Skeletal muscle satellite cell (primary cell): ENCODE results near the gene CDK6.

Experiments used
- H3K27me3 ChIP-seq: 2 replicates; pipeline ENCODE4 v1.7.0; 2013; ENCODE audit warnings: low read length; ENCODE audit not compliant: control insufficient read depth, insufficient read depth
- H3K36me3 ChIP-seq: 2 replicates; pipeline ENCODE4 v1.7.0; 2013; ENCODE audit warnings: mild to moderate bottlenecking, control low read depth, low read length; ENCODE audit not compliant: insufficient read depth
- H3K4me1 ChIP-seq: 2 replicates; pipeline ENCODE4 v1.7.0; 2013; ENCODE audit warnings: low read length; ENCODE audit not compliant: control insufficient read depth, insufficient read depth
- H3K4me2 ChIP-seq: 2 replicates; pipeline ENCODE4 v1.7.0; 2013; ENCODE audit warnings: mild to moderate bottlenecking, low read length
- H3K4me3 ChIP-seq: 2 replicates; pipeline ENCODE4 v1.7.0; 2013; ENCODE audit warnings: low read length
- H3K9ac ChIP-seq: 2 replicates; pipeline ENCODE4 v1.7.0; 2013; ENCODE audit warnings: mild to moderate bottlenecking, low read depth, low read length, moderate library complexity
- H3K9me3 ChIP-seq: replicated peaks from 2 replicates; pipeline ENCODE4 v1.7.0; 2013; ENCODE audit warnings: mild to moderate bottlenecking, control low read depth, low read length

The CDK6 gene

GRCh38 chr7:92799446-92800211 lies 36.7 kb downstream of the CDK6 start:
- Histone ChIP-seq H3K4me3 (no peak overlapping the region), H3K4me1 (peaks cover 22% of the 10 kb centered on the region), H3K27me3 (no peaks in the 10 kb centered on the region), H3K9ac (no peak overlapping the region), H3K9me3 (no peaks in the 10 kb centered on the region), H3K36me3 (peaks cover 3% of the 10 kb centered on the region), H3K4me2 (no peak overlapping the region)

DNA sequence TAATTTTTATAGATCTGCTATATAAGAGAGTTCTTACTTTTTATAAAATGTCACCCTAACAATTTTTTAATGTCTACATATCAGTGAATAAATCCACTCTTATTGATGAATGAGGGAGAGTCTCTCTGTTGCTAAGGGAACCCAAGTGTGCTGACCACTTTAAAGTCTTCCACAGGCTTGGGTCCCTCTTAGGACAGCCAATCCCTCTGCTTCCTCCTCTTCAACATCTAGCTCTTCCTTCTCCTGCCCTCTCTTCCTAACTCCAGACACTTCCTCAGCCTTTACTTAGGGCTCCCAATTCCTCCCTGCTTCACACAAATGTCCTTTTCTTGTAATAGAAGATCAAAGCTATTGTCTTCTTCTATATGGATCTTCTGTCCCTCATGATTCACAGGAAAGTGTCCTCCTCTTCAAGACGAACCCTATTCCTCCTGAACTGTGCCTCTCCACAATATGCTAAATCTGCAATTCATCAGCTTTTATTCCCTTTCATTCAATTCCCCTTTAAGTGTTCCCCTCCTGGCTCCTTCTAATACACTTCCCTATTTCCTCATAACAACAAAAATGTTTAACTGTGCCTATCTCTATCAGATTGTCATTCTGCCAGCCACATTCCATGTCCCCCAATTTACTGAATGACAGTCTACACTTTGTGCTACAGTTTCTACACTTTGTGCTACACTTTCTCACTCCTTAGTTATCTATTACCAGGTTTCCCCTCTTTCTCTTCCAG lies 37.7 kb downstream of the CDK6 start:
- H3K4me3 ChIP-seq, result no peak overlapping the region
- peaks cover 3% of the 10 kb centered on the region for H3K36me3 ChIP-seq
- H3K9me3 ChIP-seq, result no peaks in the 10 kb centered on the region
- H3K4me1 ChIP-seq, result peaks cover 32% of the 10 kb centered on the region
- H3K4me2 ChIP-seq, result no peak overlapping the region
- H3K9ac ChIP-seq, result no peak overlapping the region
- no peaks in the 10 kb centered on the region for H3K27me3 ChIP-seq

DNA sequence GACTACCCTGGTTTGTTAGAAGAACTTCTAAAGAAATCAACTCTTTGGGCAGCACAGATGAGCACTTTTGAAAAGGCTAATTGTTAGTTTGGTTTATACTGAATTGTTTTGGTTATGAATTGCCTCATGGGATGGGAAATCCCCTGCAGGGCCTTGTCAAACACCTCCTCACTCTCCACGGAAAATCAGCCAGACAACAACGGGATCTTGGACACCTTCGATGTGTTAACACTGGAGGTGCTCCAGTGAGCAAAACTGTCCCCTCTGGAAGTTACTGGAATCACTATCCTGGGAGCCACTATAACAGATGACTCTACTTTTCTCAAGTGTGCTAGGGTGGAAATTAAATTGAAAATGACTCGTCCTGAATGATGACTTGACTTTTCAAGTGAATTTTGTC lies 38.7 kb downstream of the CDK6 start:
- Histone ChIP-seq H3K4me2 (no peak overlapping the region), H3K9me3 (no peaks in the 10 kb centered on the region), H3K4me3 (no peak overlapping the region), H3K9ac (no peak overlapping the region), H3K36me3 (peaks cover 3% of the 10 kb centered on the region), H3K4me1 (peaks cover 36% of the 10 kb centered on the region), H3K27me3 (no peaks in the 10 kb centered on the region)

GRCh38 chr7:92797284-92797683 lies 39.1 kb downstream of the CDK6 start:
- no peaks in the 10 kb centered on the region for H3K36me3 ChIP-seq

GRCh38 chr7:92794831-92795230 lies 41.5 kb downstream of the CDK6 start:
- H3K9me3 ChIP-seq, result no peaks in the 10 kb centered on the region
- no peaks in the 10 kb centered on the region for H3K36me3 ChIP-seq
- peaks cover 59% of the 10 kb centered on the region for H3K4me1 ChIP-seq
- no peak overlapping the region for H3K9ac ChIP-seq
- no peak overlapping the region for H3K4me3 ChIP-seq
- H3K27me3 ChIP-seq, result no peaks in the 10 kb centered on the region
- no peak overlapping the region for H3K4me2 ChIP-seq

More at GRCh38 chr7:92797284-92797683, 39.1 kb downstream of the CDK6 start:
- no peak overlapping the region for H3K4me3 ChIP-seq
- H3K9me3 ChIP-seq, result no peaks in the 10 kb centered on the region
- no peak overlapping the region for H3K4me2 ChIP-seq
- H3K27me3 ChIP-seq, result no peaks in the 10 kb centered on the region
- peaks cover 36% of the 10 kb centered on the region for H3K4me1 ChIP-seq
- no peak overlapping the region for H3K9ac ChIP-seq

DNA sequence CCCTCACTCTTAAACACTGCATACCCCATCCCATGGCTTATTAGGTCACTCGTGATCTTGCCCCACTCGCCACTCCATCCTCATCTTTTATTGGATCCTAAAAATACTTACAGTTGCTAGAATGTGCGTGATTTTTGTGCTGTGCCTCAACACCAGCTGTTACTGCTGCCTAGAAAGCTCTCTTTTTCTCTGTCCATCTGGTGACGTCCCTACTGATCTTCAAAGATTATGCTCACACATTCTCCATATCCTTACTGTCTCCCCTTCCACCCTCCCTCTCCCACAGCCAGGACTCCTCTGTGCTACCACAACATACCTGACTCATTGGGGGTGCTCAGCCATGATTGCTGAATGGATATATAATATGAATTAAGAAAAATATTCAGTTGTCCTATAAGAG lies 42.0 kb downstream of the CDK6 start:
- H3K27me3 ChIP-seq, result no peaks in the 10 kb centered on the region
- no peak overlapping the region for H3K9ac ChIP-seq
- no peak overlapping the region for H3K4me3 ChIP-seq
- H3K4me2 ChIP-seq, result no peak overlapping the region
- H3K36me3 ChIP-seq, result no peaks in the 10 kb centered on the region
- H3K9me3 ChIP-seq, result no peaks in the 10 kb centered on the region
- peaks cover 61% of the 10 kb centered on the region for H3K4me1 ChIP-seq

DNA sequence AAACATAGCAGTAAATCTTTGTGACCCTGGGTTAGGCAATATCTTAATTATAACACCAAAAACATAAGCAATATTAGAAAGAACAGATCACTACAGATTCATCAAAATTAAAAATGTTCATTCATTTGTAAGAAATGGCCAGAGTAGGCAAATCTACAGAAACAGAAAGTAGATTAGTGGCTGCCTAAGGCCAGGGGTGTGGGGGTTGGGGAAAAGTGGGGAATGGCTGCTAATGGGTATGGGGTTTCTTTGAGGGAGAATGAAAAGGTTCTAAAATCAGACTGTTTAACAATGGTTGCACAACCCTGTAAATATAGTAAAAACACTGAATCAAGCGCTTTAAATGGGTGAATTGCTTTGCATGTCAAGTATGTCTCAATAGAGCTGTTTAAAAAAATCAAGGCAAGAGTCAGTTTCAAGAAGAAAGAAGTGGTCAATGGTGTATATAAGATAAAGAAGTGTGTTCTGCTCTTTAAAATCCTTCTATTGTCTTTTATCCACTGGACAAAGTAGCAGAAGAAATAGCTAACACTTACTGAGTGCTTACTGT lies 42.6 kb downstream of the CDK6 start:
- Histone ChIP-seq H3K9me3 (peaks cover under 1% of the 10 kb centered on the region), H3K27me3 (no peaks in the 10 kb centered on the region), H3K4me1 (peaks cover 61% of the 10 kb centered on the region)

DNA sequence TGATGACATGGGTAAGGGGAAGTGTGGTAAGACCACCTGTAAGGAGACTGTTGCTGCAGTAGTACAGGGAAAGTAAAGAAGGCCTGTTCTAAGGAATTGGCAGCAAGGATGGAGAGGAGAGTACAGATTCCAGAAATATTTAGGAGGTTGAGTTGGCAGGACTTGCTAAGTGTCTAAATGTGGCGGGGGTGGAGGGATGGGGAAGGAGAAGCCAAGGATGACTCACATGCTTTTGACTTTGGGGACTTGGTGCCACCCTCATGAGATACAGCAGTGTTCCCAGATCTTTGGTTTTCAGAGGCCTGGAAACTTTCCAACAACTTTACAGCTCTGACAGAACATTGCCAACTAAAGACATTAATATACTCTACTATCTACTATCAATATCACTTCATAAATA lies 45.4 kb downstream of the CDK6 start:
- peaks cover 51% of the 10 kb centered on the region for H3K4me1 ChIP-seq
- H3K36me3 ChIP-seq, result peaks cover 4% of the 10 kb centered on the region
- H3K27me3 ChIP-seq, result no peaks in the 10 kb centered on the region
- H3K4me2 ChIP-seq, result peak overlapping the region; percentile 53
- H3K4me3 ChIP-seq, result no peak overlapping the region
- no peak overlapping the region for H3K9ac ChIP-seq
- H3K9me3 ChIP-seq, result peaks cover 4% of the 10 kb centered on the region

More for the DNA sequence above, 42.6 kb downstream of the CDK6 start:
- H3K9ac ChIP-seq, result no peak overlapping the region
- no peak overlapping the region for H3K4me3 ChIP-seq
- no peak overlapping the region for H3K4me2 ChIP-seq
- H3K36me3 ChIP-seq, result peaks cover under 1% of the 10 kb centered on the region

GRCh38 chr7:92788559-92789183 lies 47.7 kb downstream of the CDK6 start:
- no peak overlapping the region for H3K9ac ChIP-seq
- H3K4me2 ChIP-seq, result no peak overlapping the region
- peaks cover 4% of the 10 kb centered on the region for H3K9me3 ChIP-seq
- peaks cover 4% of the 10 kb centered on the region for H3K36me3 ChIP-seq
- no peak overlapping the region for H3K4me3 ChIP-seq
- H3K4me1 ChIP-seq, result peaks cover 40% of the 10 kb centered on the region
- no peaks in the 10 kb centered on the region for H3K27me3 ChIP-seq

GRCh38 chr7:92785923-92786322 lies 50.5 kb downstream of the CDK6 start:
- Histone ChIP-seq H3K4me1 (peaks cover 44% of the 10 kb centered on the region), H3K9me3 (peaks cover 4% of the 10 kb centered on the region), H3K4me2 (no peak overlapping the region), H3K36me3 (peaks cover 4% of the 10 kb centered on the region), H3K27me3 (no peaks in the 10 kb centered on the region), H3K4me3 (no peak overlapping the region), H3K9ac (peak overlapping the region; percentile 1)

GRCh38 chr7:92784935-92785334 lies 51.4 kb downstream of the CDK6 start:
- Histone ChIP-seq H3K4me3 (no peak overlapping the region), H3K4me1 (peaks cover 37% of the 10 kb centered on the region), H3K36me3 (peaks cover 4% of the 10 kb centered on the region), H3K27me3 (no peaks in the 10 kb centered on the region), H3K9ac (no peak overlapping the region), H3K9me3 (peaks cover 4% of the 10 kb centered on the region), H3K4me2 (no peak overlapping the region)
